22Rv1 (cell line): Measurements from ENCODE around the gene TCF4.

ENCODE experiments used
- ZFX ChIP-seq: fragments of 450-650 bp; IDR thresholded peaks from 2 replicates; pipeline ENCODE4 v1.6.1; 2017; ENCODE audit warnings: antibody characterized with exemption, borderline replicate concordance
- TF ChIP-seq, protein P1 (sequence below): fragments of 450-650 bp; IDR thresholded peaks from 2 replicates; pipeline ENCODE4 v1.5.1; 2017; ENCODE audit warnings: mild to moderate bottlenecking

DNA sequence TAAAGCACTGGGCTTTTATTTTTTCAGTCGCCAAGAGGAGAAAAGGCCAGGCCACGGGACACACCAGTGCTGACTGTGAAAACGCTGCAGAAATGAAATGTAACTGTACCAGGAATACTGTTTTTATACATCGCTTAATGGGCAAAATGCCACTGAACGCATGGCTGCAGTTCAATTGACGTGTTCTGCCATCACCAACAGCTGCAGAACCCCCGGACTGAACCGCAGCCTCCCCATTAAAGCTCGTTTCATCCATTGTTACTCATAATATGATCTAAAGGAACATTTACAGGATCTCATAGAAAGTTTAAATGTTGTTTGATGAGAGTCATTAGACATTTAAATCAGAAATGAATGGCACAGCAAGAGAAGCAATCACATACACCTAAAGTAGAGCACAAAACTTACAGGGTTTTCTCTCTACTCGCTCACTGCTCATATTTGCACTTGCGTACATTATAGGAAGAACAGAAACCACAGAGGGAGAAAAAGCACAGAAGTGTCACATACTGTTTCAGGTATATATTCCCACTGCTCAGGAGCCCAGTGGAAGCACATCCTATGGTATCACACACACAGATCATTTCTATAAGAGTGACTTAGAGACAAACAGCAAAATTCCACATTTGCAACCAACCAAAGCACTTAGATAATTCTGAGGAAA is 35.3 kb downstream of the TCF4 start:
- TF ChIP-seq, protein P1, sequence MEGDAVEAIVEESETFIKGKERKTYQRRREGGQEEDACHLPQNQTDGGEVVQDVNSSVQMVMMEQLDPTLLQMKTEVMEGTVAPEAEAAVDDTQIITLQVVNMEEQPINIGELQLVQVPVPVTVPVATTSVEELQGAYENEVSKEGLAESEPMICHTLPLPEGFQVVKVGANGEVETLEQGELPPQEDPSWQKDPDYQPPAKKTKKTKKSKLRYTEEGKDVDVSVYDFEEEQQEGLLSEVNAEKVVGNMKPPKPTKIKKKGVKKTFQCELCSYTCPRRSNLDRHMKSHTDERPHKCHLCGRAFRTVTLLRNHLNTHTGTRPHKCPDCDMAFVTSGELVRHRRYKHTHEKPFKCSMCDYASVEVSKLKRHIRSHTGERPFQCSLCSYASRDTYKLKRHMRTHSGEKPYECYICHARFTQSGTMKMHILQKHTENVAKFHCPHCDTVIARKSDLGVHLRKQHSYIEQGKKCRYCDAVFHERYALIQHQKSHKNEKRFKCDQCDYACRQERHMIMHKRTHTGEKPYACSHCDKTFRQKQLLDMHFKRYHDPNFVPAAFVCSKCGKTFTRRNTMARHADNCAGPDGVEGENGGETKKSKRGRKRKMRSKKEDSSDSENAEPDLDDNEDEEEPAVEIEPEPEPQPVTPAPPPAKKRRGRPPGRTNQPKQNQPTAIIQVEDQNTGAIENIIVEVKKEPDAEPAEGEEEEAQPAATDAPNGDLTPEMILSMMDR: no peak
- no peak for TF ChIP-seq ZFX
